ENCODE measurements around the gene JPT2.

- TF ChIP-seq CTCF (IDR thresholded peaks at IDR 0.05 in 4 of 5, conservative IDR thresholded peaks at IDR 0.05 in 1 of 5): no peak
- TF ChIP-seq POLR2A (IDR thresholded peaks at IDR 0.05): no peak
These were observed 16.3 kb upstream of the JPT2 start for GRCh38 chr16:1661826-1662225.

Data from gastrocnemius medialis (tissue), 4 donors.